Keratinocyte (primary cell): ENCODE results near the gene RTEL1.

Source experiments
- EZH2 ChIP-seq: IDR thresholded peaks from one replicate; pipeline ENCODE4 v1.6.1; 2012; ENCODE audit warnings: inconsistent platforms, mild to moderate bottlenecking, low read length, moderate library complexity
- TF ChIP-seq, protein P1 (sequence below), 3 experiments: IDR thresholded peaks in 1 of 3; conservative IDR thresholded peaks in 1 of 3; optimal IDR thresholded peaks in 1 of 3; 2 replicates in 2 of 3; 3 replicates in 1 of 3; pipeline versions ENCODE3 to v1.5.1; 2011; ENCODE audit warnings: low read length in 3 of 3, mild to moderate bottlenecking in 3 of 3, moderate library complexity in 2 of 3, control low read depth in 1 of 3, inconsistent platforms in 1 of 3; ENCODE audit not compliant: insufficient read depth in 2 of 3; ENCODE audit errors: extremely low read depth in 1 of 3

DNA sequence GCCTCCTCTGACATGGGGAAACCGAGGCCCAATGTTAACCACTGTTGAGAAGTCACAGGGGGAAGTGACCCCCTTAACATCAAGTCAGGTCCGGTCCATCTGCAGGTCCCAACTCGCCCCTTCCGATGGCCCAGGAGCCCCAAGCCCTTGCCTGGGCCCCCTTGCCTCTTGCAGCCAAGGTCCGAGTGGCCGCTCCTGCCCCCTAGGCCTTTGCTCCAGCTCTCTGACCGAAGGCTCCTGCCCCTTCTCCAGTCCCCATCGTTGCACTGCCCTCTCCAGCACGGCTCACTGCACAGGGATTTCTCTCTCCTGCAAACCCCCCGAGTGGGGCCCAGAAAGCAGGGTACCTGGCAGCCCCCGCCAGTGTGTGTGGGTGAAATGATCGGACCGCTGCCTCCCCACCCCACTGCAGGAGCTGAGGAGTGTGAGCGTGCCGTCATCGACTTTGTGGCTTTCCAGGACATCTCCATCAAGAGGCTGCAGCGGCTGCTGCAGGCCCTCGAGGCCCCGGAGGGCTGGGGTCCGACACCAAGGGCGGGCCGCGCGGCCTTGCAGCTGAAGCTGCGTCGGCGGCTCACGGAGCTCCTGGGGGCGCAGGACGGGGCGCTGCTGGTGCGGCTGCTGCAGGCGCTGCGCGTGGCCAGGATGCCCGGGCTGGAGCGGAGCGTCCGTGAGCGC is 39.9 kb downstream of the RTEL1 start:
- TF ChIP-seq, protein P1, sequence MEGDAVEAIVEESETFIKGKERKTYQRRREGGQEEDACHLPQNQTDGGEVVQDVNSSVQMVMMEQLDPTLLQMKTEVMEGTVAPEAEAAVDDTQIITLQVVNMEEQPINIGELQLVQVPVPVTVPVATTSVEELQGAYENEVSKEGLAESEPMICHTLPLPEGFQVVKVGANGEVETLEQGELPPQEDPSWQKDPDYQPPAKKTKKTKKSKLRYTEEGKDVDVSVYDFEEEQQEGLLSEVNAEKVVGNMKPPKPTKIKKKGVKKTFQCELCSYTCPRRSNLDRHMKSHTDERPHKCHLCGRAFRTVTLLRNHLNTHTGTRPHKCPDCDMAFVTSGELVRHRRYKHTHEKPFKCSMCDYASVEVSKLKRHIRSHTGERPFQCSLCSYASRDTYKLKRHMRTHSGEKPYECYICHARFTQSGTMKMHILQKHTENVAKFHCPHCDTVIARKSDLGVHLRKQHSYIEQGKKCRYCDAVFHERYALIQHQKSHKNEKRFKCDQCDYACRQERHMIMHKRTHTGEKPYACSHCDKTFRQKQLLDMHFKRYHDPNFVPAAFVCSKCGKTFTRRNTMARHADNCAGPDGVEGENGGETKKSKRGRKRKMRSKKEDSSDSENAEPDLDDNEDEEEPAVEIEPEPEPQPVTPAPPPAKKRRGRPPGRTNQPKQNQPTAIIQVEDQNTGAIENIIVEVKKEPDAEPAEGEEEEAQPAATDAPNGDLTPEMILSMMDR (optimal IDR thresholded peaks at IDR 0.05 in 1 of 3, IDR thresholded peaks at IDR 0.05 in 1 of 3, conservative IDR thresholded peaks at IDR 0.05 in 1 of 3; ENCODE audit: extremely low read depth in 1 of 3, insufficient read depth in 2 of 3, low read length in 3 of 3) = no peak
- TF ChIP-seq EZH2 = no peak
